Muscle of leg (tissue), 11 donors: ENCODE data around the gene TEX26. TPM values are rescaled to one million over a fixed set of nuclear protein-coding genes. Genes with fewer than 3 reads are reported as not detected.

Experiments
- DNase-seq: peaks from one replicate; pipeline ENCODE4 v3.0.0; 2013
- H3K27ac ChIP-seq: one replicate; pipeline ENCODE4 v1.5.1; 2013; ENCODE audit warnings: mild to moderate bottlenecking, low read length, control low read depth
- H3K27me3 ChIP-seq: one replicate; pipeline ENCODE4 v1.6.1; 2013; ENCODE audit warnings: low read length; ENCODE audit not compliant: control insufficient read depth, insufficient read depth
- H3K36me3 ChIP-seq: one replicate; pipeline ENCODE4 v1.6.1; 2013; ENCODE audit warnings: low read length; ENCODE audit not compliant: control insufficient read depth, insufficient read depth
- H3K4me1 ChIP-seq: one replicate; pipeline ENCODE4 v1.6.1; 2013; ENCODE audit warnings: low read length; ENCODE audit not compliant: control insufficient read depth, insufficient read depth
- H3K4me3 ChIP-seq: one replicate; pipeline ENCODE4 v1.5.1; 2013; ENCODE audit warnings: low read length, control low read depth
- H3K9me3 ChIP-seq: replicated peaks from 2 replicates; pipeline ENCODE4 v1.6.1; 2013; ENCODE audit warnings: low read depth, low read length; ENCODE audit not compliant: control insufficient read depth
- WGBS: methylation state at CpG from one replicate; pipeline ENCODE4 v1.1.5; 2013; ENCODE audit warnings: missing lambda C conversion rate; ENCODE audit not compliant: insufficient coverage; 5-methylcytosine and 5-hydroxymethylcytosine counted together
- polyA plus RNA-seq, 8 donors: library from polyadenylated mRNA; unstranded; fragments of 120-200 nt; gene quantifications; one replicate each; pipeline versions ENCODE4 v1.2.1 to v1.2.3, GENCODE V29; 2013; ENCODE audit warnings: inconsistent platforms in 1 of 8, low replicate concordance in 1 of 8; ENCODE audit not compliant: insufficient read length in 8 of 8, insufficient read depth in 1 of 8
- total RNA-seq: library from RNA; stranded (reverse); fragments of 120-200 nt; gene quantifications from one replicate; pipeline ENCODE4 v1.2.4, GENCODE V29; 2013

TEX26 gene
- total and polyA plus RNA-seq, 9 donors = 0.09 to 0.34 (median 0.29) TPM; not detected in 2

DNA sequence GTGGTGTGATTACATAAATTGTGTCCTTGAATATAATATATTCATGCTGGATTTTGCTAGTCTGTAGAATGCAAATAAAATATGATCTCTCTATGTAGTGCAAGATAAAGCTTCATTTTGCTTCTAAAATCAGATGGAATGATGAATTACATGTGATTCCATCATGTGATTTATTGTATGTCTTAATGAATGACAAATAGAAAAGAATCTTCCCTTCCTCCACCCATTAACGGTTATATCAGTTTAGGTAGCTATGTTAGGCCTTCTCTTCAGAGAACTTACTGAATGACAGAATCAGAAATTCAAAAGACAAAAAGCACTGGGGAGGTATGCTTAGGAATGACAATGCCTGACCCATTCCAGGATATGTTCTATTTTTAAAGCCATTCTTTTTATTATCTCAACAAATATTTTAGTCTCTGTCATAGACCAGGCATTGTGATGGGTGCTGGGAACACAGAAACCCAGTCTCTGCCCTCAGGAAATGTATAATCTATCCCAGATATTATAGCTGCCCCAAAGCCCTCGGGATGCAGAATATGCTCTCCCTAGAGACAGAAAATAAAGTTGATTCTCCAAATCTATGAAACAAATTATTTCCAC lies 90.6 kb downstream of the TEX26 start:
- no peak for DNase-seq
- H3K27ac ChIP-seq = no peak overlapping the region
- H3K4me3 ChIP-seq = no peak overlapping the region
- peaks cover 2% of the 10 kb centered on the region for H3K27me3 ChIP-seq
- no peaks in the 10 kb centered on the region for H3K9me3 ChIP-seq
- no CpG with 5 or more reads among the region's 2 CpGs for WGBS
- no peaks in the 10 kb centered on the region for H3K36me3 ChIP-seq
- peaks cover 2% of the 10 kb centered on the region for H3K4me1 ChIP-seq

Other genes with a start within 250 kb of the TEX26 start
- gene ALOX5AP, start 197.1 kb upstream of the TEX26 start, total RNA-seq = 3.6 TPM
- gene ALOX5AP, start 197.1 kb upstream of the TEX26 start, polyA plus RNA-seq = 1 to 10 TPM; 3.6 to 7.2 (median 5.7) TPM
- 9.7 TPM for gene MEDAG, start 26.4 kb upstream of the TEX26 start, total RNA-seq
- 1 to 10 TPM; 4.7 to 9.3 (median 7.4) TPM for gene MEDAG, start 26.4 kb upstream of the TEX26 start, polyA plus RNA-seq
- 38.1 TPM for gene HSPH1, start 229.2 kb downstream of the TEX26 start, total RNA-seq
- gene HSPH1, start 229.2 kb downstream of the TEX26 start, polyA plus RNA-seq = 10 to 100 TPM; 58.7 to 95.1 (median 72.3) TPM